MV-4-11 (cell line): ENCODE measurements around the gene LY6G6C.

Source experiments
- DNase-seq: peaks from one replicate; lab custom pipeline; 2025; lab: John Stamatoyannopoulos, UW

LY6G6C gene

GRCh38 chr6:31705931-31706330, 15.6 kb downstream of the LY6G6C start:
- DNase-seq: no peak

GRCh38 chr6:31702819-31703716, 18.5 kb downstream of the LY6G6C start, which contains the start of gene ABHD16A:
Gene ABHD16A, minus strand, starts transcription at chr6:31703324. Its CDS starts 43 bp downstream, at chr6:31703281.
- DNase-seq: peak; percentile 98

GRCh38 chr6:31702405-31702818, 19.1 kb downstream of the LY6G6C start:
- DNase-seq: no peak

GRCh38 chr6:31701666-31702404, 19.7 kb downstream of the LY6G6C start:
- DNase-seq: no peak

GRCh38 chr6:31700740-31701401, 20.7 kb downstream of the LY6G6C start:
- no peak for DNase-seq

GRCh38 chr6:31697555-31697954, 24.0 kb downstream of the LY6G6C start:
- DNase-seq: no peak

- DNase-seq: no peak
Observed at GRCh38 chr6:31693535-31693934, 28.0 kb downstream of the LY6G6C start.

- no peak for DNase-seq
Observed at GRCh38 chr6:31692886-31693285, 28.7 kb downstream of the LY6G6C start.

- DNase-seq: no peak
Observed at GRCh38 chr6:31692353-31692752, 29.2 kb downstream of the LY6G6C start.

GRCh38 chr6:31691564-31692108, 29.9 kb downstream of the LY6G6C start:
- DNase-seq: no peak

GRCh38 chr6:31691078-31691463, 30.5 kb downstream of the LY6G6C start:
- DNase-seq: no peak

- no peak for DNase-seq
Observed at GRCh38 chr6:31690231-31691077, 31.1 kb downstream of the LY6G6C start.

GRCh38 chr6:31689249-31690110, 32.1 kb downstream of the LY6G6C start:
- no peak for DNase-seq

- DNase-seq: no peak
Observed at GRCh38 chr6:31687860-31688693, 33.5 kb downstream of the LY6G6C start.

- no peak for DNase-seq
Observed at GRCh38 chr6:31687321-31687720, 34.2 kb downstream of the LY6G6C start.

GRCh38 chr6:31686483-31686882, 35.1 kb downstream of the LY6G6C start:
- no peak for DNase-seq

- DNase-seq: no peak
Observed at GRCh38 chr6:31683591-31683990, 38.0 kb downstream of the LY6G6C start.

GRCh38 chr6:31681135-31681671, 40.3 kb downstream of the LY6G6C start:
- peak; percentile 11 for DNase-seq
